Fibroblast of lung (primary cell): ENCODE results near the gene SHROOM3. TPM values are rescaled to one million over a fixed set of nuclear protein-coding genes. Genes with fewer than 3 reads are reported as not detected.

Source experiments
- DNase-seq, 2 donors: peaks; one replicate each; pipeline versions ENCODE4 v3.0.0 to v3.0.0-alpha.2; 2010; ENCODE audit warnings: low read depth in 2 of 2
- H2AFZ ChIP-seq: 2 replicates; pipeline ENCODE4 v1.5.1; 2012; ENCODE audit warnings: low read length, control low read depth, inconsistent platforms
- H3K27ac ChIP-seq: 2 replicates; pipeline ENCODE4 v1.5.1; 2011; ENCODE audit warnings: low read length, control low read depth; ENCODE audit not compliant: insufficient read depth
- H3K27me3 ChIP-seq: 2 replicates; pipeline ENCODE4 v1.5.1; 2011; ENCODE audit warnings: mild to moderate bottlenecking, low read length; ENCODE audit not compliant: control insufficient read depth, insufficient read depth
- H3K36me3 ChIP-seq: 2 replicates; pipeline ENCODE4 v1.5.1; 2011; ENCODE audit warnings: low read length; ENCODE audit not compliant: control insufficient read depth, insufficient read depth
- H3K4me1 ChIP-seq: 2 replicates; pipeline ENCODE4 v1.5.1; 2011; ENCODE audit warnings: low read length; ENCODE audit not compliant: control insufficient read depth, insufficient read depth; ENCODE audit errors: extremely low read depth
- H3K4me2 ChIP-seq: 2 replicates; pipeline ENCODE4 v1.5.1; 2011; ENCODE audit warnings: low read length, control low read depth; ENCODE audit not compliant: insufficient read depth; ENCODE audit errors: extremely low read depth
- H3K4me3 ChIP-seq, 4 experiments: fragments of 200-600 bp in 1 of 4; sonication (generic) in 1 of 4; replicated peaks in 1 of 4; 2 replicates each; pipeline ENCODE4 v1.5.1; 2011 to 2016; ENCODE audit warnings: low read length in 4 of 4, low read depth in 3 of 4, mild to moderate bottlenecking in 3 of 4, control low read depth in 2 of 4, inconsistent platforms in 1 of 4, mixed read lengths in 1 of 4; ENCODE audit not compliant: insufficient read depth in 1 of 4; ENCODE audit errors: control extremely low read depth in 1 of 4
- H3K79me2 ChIP-seq: 2 replicates; pipeline ENCODE4 v1.5.1; 2012; ENCODE audit warnings: mild to moderate bottlenecking, low read length, inconsistent platforms; ENCODE audit not compliant: control insufficient read depth, insufficient read depth
- H3K9ac ChIP-seq: 2 replicates; pipeline ENCODE4 v1.5.1; 2011; ENCODE audit warnings: mild to moderate bottlenecking, low read length, control low read depth; ENCODE audit not compliant: insufficient read depth
- H3K9me3 ChIP-seq: 2 replicates; pipeline ENCODE4 v1.5.1; 2012; ENCODE audit warnings: low read depth, low read length; ENCODE audit not compliant: control insufficient read depth, insufficient read depth
- H4K20me1 ChIP-seq: 2 replicates; pipeline ENCODE4 v1.5.1; 2011; ENCODE audit warnings: low read length; ENCODE audit not compliant: control insufficient read depth, insufficient read depth; ENCODE audit errors: extremely low read depth
- EZH2 ChIP-seq: IDR thresholded peaks from 2 replicates; pipeline ENCODE4 v1.5.1; 2012; ENCODE audit warnings: low read length, control low read depth, mild to moderate bottlenecking; ENCODE audit errors: missing control alignments
- polyA plus RNA-seq, 2 donors: library from polyadenylated mRNA; depleted of rRNA in 1 of 2; stranded (reverse) in 1 of 2; unstranded in 1 of 2; fragments of >200 nt; gene quantifications; 2 replicates each; pipeline ENCODE4 v1.2.1, GENCODE V29; 2011 to 2012; ENCODE audit warnings: missing spikeins in 1 of 2
- total RNA-seq: library from RNA; depleted of rRNA; stranded (reverse); fragments of >200 nt; gene quantifications from 2 replicates; pipeline ENCODE4 v1.2.1, GENCODE V29; 2014
- TF ChIP-seq, protein P1 (sequence below), 2 donors: IDR thresholded peaks in 1 of 2; conservative IDR thresholded peaks in 1 of 2; 1 replicate in 1 of 2; 2 replicates in 1 of 2; pipeline ENCODE4 v1.5.1; 2011 to 2012; ENCODE audit warnings: low read length in 2 of 2, control low read depth in 1 of 2, inconsistent platforms in 1 of 2, low read depth in 1 of 2, mild to moderate bottlenecking in 1 of 2

SHROOM3 gene
- total and polyA plus RNA-seq, 2 donors (not counting 1 experiment from before 2014, with no cell fraction given): 9.9 to 23.9 TPM

DNA sequence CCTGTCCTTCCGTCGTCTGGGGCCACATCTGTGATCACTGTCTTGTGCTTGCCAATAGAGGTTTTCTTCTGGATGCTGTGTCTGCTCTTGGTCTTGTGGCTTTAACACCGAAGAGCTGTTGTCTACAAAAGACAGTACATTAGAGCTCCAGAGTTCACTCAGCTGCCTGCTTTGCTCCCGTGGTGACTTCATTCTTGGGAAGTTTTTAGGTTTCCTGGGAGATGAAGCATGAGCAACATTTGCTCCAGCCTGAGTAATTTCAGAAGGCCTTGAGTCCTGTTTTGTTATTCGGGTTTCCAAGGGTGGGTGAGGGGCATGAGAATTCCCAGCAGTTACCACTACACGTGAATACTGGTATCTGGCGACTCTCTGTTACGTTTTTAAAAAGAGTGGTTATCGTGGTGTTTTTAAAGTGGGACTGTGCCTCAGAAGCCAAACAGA lies 189.2 kb downstream of the SHROOM3 start:
- no peak for TF ChIP-seq EZH2
- TF ChIP-seq, protein P1, sequence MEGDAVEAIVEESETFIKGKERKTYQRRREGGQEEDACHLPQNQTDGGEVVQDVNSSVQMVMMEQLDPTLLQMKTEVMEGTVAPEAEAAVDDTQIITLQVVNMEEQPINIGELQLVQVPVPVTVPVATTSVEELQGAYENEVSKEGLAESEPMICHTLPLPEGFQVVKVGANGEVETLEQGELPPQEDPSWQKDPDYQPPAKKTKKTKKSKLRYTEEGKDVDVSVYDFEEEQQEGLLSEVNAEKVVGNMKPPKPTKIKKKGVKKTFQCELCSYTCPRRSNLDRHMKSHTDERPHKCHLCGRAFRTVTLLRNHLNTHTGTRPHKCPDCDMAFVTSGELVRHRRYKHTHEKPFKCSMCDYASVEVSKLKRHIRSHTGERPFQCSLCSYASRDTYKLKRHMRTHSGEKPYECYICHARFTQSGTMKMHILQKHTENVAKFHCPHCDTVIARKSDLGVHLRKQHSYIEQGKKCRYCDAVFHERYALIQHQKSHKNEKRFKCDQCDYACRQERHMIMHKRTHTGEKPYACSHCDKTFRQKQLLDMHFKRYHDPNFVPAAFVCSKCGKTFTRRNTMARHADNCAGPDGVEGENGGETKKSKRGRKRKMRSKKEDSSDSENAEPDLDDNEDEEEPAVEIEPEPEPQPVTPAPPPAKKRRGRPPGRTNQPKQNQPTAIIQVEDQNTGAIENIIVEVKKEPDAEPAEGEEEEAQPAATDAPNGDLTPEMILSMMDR (conservative IDR thresholded peaks at IDR 0.05 in 1 of 2, IDR thresholded peaks at IDR 0.05 in 1 of 2; ENCODE audit: low read depth in 1 of 2, low read length in 2 of 2): no peak
- H3K4me2 ChIP-seq: peak overlapping the region; percentile 80
- H3K4me3 ChIP-seq: peak overlapping the region in 1 of 4 experiments; percentile 29
- H3K36me3 ChIP-seq: no peaks in the 10 kb centered on the region
- peak; percentile 91 to 98 for DNase-seq
- no peaks in the 10 kb centered on the region for H3K79me2 ChIP-seq
- no peaks in the 10 kb centered on the region for H4K20me1 ChIP-seq
- peaks cover 16% of the 10 kb centered on the region for H3K4me1 ChIP-seq
- no peaks in the 10 kb centered on the region for H3K9me3 ChIP-seq
- H3K9ac ChIP-seq: peak overlapping the region; percentile 54
- H3K27me3 ChIP-seq: no peaks in the 10 kb centered on the region
- peak overlapping the region; percentile 33 for H2AFZ ChIP-seq
- H3K27ac ChIP-seq: peak overlapping the region; percentile 90

DNA sequence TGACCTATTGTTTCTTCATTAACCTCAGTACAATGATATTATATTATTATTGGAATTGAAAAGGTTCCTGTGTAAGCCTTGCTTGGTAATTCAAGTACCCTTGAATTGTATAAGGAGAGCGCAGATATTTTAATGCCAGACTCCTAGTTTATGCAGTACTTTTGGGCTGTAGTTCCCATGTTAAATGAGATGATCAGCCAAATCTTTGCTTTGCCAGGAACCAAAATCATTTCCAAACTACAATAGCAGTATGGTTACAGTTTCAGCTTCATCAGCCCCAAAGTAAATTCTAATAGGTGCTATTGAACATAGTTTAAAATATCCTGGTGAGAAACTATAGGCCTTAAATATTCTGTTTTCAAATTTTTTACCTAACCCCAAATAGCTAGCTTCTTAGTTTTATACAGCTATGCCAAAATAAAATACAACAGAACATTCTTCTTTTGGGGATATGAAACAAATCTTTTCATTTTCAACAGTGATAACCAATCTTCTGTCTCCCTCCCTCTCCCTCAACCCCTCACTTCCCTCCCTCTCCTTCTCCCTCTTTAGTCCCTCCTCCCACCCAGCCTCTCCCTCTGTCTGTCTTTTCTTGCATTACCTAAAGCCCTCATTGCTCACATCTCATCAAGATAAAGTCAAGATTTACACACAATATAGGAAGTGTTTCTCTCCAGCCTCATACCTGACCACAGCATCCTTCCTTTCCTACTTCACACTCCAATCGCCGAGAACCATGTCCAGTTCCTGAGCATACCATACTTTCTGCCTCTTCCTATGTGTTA lies 190.1 kb downstream of the SHROOM3 start:
- Histone ChIP-seq H3K9ac (no peak overlapping the region), H3K27me3 (no peaks in the 10 kb centered on the region), H3K9me3 (no peaks in the 10 kb centered on the region), H3K27ac (peak overlapping the region; percentile 90), H2AFZ (no peak overlapping the region), H4K20me1 (no peaks in the 10 kb centered on the region), H3K4me2 (no peak overlapping the region), H3K4me3 (no peak overlapping the region), H3K4me1 (peaks cover 16% of the 10 kb centered on the region), H3K36me3 (no peaks in the 10 kb centered on the region), H3K79me2 (no peaks in the 10 kb centered on the region)
- TF ChIP-seq, protein P1 (conservative IDR thresholded peaks at IDR 0.05 in 1 of 2, IDR thresholded peaks at IDR 0.05 in 1 of 2; ENCODE audit: low read depth in 1 of 2, low read length in 2 of 2): no peak
- TF ChIP-seq EZH2: no peak
- peak in 1 of 2 donors; percentile 30 for DNase-seq

DNA sequence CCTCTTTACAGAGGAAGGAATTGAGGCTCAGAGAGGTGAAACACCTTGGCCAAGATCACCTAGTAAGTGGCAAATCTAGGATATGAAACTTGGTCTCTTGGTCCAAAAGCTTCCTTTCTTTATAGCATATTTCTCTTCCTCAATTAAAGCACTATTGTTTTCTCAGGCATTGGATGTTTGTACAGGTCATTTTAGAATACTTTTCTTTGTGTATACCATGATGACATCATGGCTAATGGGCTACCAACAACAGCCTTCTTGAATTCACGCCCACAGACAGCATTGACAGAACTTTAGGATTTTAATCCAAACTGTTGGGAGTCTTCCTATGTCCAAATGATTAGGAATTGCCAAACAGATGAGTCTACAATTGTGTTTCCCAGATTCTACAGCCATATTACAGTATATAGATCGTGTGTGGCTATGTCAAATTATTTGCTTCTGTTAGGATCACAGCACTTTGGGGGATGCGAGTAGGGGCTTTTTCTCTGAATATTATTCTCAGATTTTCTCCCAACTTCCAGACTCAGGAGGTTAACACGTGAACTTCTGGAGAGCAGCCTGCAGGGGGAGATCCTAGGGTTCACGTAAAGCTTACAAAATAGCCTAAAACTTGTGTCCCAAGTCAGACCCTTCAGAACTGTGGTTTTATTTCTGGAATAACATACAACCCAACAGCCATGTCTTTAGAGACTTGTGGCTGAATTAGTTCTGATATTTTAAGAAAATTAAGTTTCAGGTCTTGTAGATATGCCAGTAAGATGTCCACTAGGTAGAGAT lies 191.8 kb downstream of the SHROOM3 start:
- Histone ChIP-seq H3K4me3 (no peak overlapping the region), H3K27me3 (no peaks in the 10 kb centered on the region), H4K20me1 (no peaks in the 10 kb centered on the region), H3K9me3 (no peaks in the 10 kb centered on the region), H3K79me2 (no peaks in the 10 kb centered on the region), H3K9ac (no peak overlapping the region), H3K27ac (no peak overlapping the region), H2AFZ (no peak overlapping the region), H3K4me2 (no peak overlapping the region), H3K4me1 (peaks cover 16% of the 10 kb centered on the region), H3K36me3 (no peaks in the 10 kb centered on the region)
- TF ChIP-seq, protein P1 (conservative IDR thresholded peaks at IDR 0.05 in 1 of 2, IDR thresholded peaks at IDR 0.05 in 1 of 2; ENCODE audit: low read depth in 1 of 2, low read length in 2 of 2): peak; percentile 11 to 48
- no peak for TF ChIP-seq EZH2
- DNase-seq: peak in 1 of 2 donors; percentile 47
